NCI-H187 (cell line): ENCODE results near the gene ZP3.
"Not testable (repeated sequence)": the region's sequence is repeated elsewhere in the genome, so short reads cannot be mapped to it uniquely, and the experiment has no call there.

ENCODE experiments used
- DNase-seq, 2 experiments: peaks; one replicate each; lab custom pipeline; 2025; lab: John Stamatoyannopoulos, UW

The ZP3 gene

DNA sequence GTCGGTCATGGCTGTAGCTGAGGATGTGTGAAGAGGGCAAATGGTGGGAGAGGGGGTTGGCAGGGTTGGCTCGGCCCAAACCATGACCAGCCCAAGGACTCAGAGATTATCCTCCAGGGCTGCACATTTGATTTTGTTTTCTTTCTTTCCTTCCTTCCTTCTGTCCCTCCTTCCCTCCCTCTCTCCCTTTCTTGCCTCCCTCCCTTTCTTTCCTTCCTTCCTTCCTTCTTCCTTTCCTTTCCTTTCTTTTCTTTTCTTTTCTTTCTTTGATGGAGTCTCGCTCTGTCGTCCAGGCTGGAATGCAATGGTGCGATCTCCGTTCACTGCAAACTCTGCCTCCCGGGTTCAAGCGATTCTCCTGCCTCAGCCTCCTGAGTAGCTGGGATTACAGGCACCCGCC lies 19.0 kb upstream of the ZP3 start:
- no peak for DNase-seq

DNA sequence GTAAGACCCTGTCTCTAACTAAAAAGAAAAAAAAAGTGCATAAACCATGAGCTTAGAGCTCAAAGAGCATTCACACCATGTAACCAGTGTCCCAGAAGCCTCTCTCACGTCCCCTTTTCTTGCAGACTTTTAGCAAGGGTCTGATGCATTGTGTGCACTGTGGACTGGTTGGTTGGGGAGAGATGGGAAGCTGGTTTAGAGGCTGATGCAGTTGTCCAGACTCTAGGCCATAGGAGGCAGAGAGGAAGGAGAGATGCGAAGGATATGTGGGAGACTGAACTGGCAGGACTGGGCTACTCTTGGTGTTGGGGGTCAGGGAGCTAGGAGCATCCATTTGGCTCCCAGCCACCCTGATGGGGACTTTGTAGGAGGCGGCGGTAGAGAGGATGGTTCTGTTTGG lies 17.0 kb upstream of the ZP3 start:
- no peak for DNase-seq

DNA sequence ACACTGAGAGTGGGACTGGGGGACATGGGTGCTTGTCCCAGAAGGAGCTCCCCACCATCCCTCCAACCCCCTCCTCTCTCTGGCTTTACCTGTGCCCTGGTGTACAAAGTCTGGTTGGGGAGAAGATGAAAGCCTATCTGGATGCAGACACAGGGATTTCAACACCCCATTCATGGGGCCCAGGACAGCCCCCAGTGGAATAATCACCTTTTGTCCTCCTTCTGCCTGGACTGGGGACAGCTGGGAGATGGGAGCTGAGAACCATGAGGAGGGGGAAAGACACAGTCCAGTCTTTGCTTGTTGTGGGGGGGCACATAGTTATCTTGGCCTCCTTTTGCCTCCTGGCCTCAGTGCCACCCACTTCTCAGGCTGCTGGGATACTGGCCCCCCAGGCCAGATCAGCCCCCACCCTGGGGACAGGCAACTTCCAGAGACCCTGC lies 16.6 kb upstream of the ZP3 start:
- DNase-seq = no peak

DNA sequence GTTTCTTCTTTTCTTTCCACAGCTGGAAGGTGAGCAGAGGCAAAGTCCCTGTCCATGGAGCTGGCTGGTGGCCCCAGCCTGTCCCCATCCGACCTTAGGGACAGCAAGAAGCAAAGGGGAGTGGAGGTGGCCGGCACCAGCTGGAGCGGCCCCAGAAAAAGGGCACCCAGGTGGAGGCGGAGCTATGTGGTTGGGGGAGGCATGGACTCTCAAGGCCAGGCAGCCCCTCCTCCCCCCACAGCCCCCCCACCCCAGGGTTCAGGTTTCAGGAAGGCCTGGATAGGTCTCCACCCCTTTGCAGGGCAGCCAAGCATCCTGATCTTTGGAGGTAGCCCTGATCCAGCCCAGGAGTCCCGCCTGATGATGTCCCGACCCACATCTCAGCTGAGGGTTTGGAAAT lies 15.2 kb upstream of the ZP3 start, which contains the start of gene SSC4D:
SSC4D (minus strand) TSS at position 161 of the 400 bp plus-strand sequence. CDS start 5,258 bp downstream, outside the sequence.
- no peak for DNase-seq

DNA sequence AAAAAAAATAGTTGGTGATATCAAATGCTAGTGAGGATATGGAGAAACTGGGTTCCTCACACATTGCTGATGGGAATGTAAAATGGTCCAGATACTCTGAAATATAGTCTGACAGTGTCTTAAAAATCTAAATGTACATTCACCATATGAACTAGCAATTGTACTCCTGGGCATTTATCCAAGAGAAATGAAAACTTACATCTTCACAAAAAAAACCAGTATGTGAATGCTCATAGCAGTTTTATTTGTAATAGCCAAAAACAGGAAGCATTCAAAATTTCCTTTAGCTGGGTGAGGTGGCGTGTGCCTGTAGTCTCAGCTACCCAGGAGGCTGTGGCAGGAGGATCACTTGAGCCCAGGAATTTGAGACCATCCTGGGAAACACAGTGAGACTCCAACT lies 13.1 kb upstream of the ZP3 start:
- DNase-seq = no peak

DNA sequence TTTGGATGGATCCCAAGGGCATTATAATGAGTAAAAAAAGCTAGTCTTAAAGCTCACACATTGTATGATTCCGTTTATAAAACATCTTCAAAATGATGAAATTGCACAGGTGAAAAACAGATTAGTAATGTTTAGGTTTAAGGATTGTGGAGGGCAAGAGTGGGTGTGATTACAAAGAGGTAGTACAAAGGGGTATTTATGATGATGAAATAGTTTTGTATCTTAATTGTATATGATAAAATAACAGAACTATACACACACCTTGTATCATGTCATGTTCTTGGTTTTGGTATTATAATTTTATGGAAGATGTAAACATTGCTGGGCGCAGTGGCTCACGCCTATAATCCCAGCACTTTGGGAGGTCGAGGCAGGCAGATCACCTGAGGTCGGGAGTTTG lies 12.5 kb upstream of the ZP3 start:
- DNase-seq = no peak

DNA sequence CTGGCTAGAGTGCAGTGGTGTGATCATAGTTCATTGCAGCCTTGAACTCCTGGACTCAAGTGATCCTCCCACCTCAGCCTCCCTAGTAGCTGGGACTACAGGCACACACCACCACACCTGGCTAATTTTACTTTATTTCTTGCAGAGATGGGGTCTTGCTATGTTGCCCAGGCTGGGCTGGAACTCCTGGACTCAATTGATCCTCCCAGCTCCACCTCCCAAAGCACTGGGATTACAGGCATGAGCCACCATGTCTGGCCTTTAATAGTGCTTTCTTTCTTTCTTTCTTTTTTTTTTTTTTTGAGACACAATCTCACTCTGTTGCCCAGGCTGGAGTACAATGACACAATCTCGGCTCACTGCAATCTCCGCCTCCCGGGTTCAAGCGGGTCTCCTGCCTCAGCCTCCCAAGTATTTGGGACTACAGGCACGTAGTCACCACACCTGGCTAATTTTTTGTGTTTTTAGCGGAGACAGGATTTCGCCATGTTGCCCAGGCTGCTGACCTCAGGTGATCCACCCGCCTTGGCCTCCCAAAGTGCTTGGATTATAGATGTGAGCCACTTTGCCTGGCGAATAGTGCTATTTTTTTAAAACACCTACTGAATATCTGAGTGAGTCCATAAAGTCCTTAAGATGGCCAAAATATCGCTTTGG lies 7.0 kb upstream of the ZP3 start:
- not testable (repeated sequence) for DNase-seq

DNA sequence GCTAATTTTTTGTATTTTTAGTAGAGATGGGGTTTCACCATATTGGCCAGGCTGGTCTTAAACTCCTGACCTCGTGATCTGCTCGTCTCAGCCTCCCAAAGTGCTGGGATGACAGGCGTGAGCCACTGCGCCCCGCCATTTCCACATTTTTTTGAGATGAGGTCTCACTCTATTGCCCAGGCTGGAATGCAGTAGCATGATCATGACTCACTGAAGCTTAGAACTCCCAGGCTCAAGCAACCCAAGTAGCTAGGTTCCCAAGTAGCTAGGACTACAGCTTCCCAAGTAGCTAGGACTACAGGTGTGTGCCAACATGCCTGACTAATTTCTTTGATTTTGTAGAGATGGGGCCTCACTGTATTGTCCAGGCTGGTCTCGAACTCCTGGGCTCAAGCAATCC lies 3.7 kb upstream of the ZP3 start:
- not testable (repeated sequence) for DNase-seq

DNA sequence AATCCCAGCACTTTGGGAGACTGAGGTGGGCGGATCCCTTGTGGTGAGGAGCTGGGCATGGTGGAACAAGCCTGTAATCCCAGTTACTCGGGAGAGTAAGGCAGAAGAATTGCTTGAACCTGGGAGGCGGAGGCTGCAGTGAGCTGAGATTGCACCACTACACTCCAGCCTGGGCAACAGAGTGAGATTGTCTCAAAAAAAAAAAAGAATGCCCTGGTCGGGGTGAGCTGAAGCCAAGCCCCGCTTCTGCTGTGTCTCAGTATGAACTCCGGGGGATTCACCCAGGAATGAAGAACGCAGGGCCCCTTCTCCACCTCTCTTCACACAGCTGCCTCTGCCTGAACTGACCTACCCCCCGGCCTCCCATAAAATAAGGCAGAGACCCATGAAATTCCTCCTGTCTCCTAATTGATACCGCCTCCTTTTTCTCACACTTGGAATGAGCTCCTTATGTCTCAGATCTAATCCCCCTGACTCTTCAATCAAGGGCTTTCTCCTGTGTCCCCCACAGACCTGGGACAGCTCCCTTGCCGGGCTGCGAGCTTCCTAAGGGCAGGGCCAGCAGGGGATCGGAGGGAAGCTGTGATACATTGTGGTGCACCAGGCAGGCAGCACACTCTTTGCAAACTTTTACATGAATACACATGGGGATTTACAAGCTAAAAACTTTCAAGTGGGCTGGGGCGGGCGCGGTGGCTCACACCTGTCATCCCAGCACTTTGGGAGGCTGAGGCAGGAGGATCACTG lies 911 bp upstream of the ZP3 start:
- DNase-seq = no peak

DNA sequence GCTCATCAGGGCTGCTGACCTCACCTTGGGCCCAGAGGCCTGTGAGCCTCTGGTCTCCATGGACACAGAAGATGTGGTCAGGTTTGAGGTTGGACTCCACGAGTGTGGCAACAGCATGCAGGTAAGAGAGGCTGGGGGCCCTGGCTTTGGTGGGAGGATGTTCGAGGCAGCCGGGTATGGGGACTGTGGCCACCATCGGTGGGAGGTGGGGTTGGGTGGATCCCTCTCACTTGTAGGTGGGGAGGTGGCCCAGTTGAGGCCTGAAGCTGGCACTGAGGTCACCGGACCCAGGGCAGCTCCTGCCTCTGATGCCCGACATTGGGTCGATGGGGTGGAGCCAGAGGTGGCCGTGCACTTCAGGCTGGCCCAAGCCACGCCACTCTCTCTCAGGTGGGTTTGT lies 406 bp downstream of the ZP3 start:
- DNase-seq = no peak

DNA sequence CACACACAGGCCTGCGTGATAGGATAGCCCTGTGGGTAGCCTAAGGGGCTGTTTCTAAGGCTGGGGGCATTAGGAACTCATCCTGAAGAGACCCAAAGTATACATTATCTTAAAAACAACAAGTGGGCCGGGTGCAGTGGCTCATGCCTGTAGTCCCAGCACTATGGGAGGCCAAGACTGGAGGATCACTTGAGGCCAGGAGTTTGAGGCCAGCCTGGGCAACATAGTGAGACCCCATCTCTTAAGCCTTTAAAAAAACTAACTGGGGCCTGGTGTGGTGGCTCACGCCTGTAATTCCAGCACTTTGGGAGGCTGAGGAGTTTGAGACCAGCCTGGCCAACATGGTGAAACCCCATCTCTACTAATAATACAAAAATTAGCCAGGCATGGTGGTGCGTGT lies 808 bp downstream of the ZP3 start:
- DNase-seq = not testable (repeated sequence)

DNA sequence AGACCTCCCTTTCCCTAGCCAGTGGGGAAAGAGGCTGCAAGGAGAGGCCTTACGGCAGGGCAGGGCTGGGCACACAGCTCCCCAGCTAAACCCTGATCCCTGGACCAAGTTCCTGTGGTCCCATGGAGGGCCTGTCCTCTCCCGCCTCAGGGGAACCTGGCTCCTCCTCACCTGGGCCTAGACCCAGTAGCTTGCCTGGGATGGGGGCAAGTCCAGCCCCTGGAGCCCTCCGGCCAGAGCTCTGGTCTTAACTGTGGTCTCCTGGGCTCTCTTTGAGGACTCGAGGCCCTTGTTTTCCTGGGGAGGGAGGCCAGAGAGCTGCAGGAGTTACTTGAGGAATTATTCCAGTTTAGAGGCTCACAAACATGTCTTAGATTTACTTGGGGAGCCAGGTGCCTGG lies 1.5 kb downstream of the ZP3 start:
- no peak for DNase-seq

DNA sequence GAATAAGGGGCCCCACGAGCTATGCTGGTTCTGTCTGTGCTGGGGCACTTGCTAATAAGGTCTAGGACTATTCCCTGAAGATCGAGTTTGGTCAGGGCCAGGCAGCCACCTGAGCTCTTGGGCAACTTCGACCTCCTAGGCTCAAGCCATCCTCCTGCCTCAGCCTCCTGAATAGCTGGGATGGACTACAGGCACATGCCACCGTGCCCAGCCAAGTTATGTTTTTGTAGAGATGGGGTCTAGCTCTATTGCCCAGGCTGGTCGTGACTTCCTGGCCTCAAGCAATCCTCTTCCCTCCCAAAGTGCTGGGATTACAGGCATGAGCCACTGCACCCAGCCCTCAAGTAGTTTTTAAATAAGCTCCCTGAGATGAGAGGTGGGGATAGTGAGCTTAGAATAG lies 2.9 kb downstream of the ZP3 start:
- no peak for DNase-seq

DNA sequence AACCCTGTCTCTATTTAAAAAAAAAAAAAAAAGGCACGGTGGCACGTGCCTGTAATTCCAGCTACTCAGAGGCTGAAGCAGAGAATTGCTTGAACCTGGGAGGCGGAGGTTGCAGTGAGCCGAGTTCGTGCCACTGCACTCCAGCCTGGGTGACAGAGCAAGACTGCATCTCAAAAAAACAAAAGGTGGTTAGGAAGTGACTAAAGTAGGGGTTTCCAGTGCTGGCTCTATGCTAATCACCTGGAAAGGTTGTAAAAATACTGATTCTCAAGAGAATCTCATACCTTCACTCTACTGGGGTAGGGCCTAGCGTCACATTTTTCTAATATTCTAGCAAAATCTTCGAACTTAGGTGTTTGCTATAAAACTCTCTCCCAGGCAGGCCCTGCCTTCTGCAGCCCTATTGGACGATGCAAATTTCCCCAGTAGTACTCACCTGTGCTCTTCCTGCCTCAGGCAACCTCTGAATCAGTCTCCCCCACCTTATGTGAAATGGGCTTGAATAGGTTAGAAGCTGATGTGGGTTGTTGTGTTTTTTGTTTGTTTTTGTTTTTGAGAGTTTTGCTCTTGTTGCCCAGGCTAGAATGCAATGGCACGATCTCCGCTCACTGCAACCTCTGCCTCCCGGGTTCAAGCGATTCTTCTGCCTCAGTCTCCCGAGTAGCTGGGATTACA lies 3.5 kb downstream of the ZP3 start:
- no peak for DNase-seq

DNA sequence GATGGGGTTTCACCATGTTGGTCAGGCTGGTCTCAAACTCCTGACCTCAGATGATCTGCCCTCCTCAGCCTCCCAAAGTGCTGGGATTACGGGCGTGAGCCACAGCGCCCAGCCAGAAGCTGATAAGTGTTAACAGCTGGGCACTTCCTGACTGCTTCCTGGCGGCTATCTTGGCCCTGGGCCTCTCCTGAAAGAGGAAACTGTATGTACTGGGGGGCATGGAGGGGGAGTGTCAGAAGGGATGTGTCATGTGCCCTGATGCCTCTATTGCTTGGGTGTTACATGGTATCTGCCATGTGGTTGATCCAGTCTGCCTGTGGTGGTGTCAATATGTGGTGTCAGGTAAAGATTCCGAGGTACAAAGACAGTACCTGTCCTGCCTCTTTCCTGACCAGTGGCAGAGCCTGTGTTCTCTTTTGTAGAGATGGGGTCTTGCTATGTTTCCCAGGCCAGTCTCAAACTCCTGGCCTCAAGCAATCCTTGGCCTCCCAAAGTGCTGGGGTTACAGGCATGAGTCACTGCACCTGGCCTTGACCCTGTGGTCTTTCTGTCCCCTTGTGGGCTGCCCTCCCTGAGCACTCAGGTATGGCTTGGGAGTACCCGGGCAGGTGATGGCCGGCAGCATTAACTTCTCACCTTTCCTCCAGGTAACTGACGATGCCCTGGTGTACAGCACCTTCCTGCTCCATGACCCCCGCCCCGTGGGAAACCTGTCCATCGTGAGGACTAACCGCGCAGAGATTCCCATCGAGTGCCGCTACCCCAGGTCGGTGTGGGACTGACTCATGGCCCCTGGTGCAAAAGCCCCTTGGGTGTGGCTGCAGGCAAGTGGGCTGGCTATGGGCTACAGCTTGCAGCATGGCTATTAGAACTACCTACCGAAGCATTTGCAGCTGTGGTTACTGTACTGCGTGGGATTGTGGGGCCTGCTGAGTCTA lies 4.4 kb downstream of the ZP3 start:
- DNase-seq = no peak

DNA sequence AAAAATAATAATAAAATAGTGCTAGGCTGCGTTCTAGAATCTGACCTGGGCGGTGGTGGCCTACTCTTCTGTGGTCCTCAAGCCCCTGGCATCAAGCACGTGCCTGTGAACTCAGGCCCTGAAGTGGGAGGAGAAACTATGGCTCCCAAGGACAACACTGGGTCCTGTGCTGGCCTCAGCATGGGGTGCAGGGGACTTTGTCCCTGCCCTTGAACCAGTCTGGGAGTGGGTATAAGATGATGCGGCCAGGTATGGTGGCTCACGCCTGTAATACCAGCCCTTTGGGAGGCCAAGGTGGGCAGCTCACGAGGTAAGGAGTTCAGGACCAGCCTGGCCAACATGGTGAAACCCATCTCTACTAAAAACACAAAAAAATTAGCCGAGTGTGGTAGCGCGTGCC lies 5.5 kb downstream of the ZP3 start:
- no peak for DNase-seq

DNA sequence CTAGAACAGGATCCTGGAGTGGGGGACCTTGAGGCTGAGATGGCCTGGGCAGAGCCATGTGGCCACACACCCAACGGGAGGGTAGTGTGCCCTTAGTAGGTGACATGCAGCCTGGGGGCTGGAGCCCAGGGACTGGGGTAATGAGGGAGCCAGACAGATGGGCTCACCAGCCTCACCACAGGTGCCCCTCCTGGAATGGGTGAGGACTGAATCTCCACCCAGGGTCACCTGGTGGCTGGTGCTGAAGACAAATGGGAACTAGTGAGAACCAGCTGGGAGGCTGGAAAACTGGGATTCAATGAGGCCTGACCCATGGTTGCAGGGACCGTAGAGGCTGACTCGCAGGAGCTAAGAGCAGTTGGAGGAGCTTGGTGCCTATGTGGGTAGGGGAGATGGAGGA lies 6.1 kb downstream of the ZP3 start:
- DNase-seq = no peak

DNA sequence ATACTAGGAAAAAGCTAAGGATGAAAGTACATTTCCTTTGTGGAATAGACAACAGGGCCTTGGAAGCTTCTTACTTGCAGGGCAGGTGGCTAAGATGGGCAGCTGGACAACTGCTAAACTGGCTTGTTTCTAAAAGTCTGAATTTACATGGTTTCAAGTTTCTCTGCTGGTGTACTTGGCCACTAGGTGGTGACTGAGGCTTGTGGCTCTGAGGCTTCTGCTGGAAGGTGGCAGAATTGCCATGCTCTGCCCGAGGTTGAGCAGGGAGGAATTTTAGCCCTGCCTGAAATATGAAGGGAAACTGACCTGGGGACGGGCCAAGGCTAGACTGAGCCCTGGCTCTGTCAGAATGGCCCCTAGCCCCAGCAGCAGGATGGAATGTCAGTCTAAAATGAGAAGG lies 13.1 kb downstream of the ZP3 start:
- DNase-seq = peak in 1 of 2 experiments; percentile 30

DNA sequence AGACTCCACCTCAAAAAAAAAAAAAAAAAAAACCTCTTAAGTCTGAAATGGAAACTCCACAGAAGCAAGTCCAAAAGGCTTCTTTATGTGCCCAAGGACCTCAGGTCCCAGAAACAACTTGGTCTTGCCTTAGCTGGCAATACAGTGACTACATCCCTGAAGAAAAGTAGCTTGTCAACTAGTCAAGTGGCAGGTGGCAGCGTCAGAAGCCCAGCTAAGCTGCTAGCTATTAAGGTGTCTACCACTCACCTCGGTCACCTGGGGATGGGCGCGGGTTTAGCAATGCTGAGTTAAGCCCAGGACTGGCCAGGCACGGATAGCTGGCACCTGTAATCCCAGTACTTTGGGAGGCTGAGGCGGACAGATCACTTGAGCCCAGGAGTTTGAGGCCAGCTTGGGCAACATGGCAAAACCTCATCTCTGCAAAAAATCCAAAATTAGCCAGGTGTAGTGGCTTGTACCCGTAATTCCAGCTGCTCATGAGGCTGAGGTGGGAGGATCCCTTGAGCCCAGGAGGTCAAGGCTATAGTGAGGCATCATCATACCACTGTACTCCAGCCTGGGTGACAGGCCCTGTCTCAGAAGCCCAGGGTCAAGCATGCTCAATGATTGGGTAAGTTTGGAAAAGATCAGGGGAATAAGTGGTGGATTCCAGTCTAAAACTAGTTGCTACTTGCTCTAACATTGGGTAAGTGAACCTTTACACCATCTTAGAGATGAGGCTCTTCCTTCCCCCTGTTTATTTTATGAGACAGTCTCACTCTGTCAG lies 14.6 kb downstream of the ZP3 start:
- DNase-seq = not testable (repeated sequence)

DNA sequence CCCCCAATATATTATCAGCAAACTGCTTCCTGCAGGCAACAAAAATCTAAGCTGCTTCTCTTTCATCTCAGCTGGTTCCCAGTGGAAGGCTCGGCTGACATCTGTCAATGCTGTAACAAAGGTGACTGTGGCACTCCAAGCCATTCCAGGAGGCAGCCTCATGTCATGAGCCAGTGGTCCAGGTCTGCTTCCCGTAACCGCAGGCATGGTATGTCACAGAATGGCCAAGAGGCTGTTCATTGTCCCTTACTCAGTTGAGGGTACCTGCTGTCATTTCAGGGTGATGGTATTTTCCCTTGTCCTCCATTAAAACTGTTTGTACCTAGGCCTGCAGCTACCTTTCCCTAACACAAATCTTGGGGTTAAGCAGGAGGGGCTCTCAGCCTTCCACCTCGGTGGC lies 15.7 kb downstream of the ZP3 start:
- DNase-seq = not testable (repeated sequence)

DNA sequence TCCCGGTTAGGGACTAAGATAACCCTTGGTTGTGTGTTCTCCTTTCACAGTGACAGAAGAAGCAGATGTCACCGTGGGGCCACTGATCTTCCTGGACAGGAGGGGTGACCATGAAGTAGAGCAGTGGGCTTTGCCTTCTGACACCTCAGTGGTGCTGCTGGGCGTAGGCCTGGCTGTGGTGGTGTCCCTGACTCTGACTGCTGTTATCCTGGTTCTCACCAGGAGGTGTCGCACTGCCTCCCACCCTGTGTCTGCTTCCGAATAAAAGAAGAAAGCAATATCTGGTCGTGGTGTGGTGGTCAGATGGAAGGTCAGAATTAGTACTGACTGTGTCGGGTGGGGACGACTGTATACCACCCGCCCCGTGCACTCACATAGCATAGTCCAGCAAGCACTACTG lies 17.0 kb downstream of the ZP3 start:
- DNase-seq = not testable (repeated sequence)
